H1 (cell line): ENCODE data around the gene ACOT12. TPM values are rescaled to one million over a fixed set of nuclear protein-coding genes. Genes with fewer than 3 reads are reported as not detected.

Experiments
- CTCF ChIA-PET: fragments of 300-600 bp; sonication (Branson Sonifier 250); formaldehyde crosslinking; loops from one replicate; lab custom pipeline; 2021; ENCODE audit not compliant: partially characterized antibody; lab: Charles Lee
- POLR2A ChIA-PET: fragments of 300-600 bp; sonication (Branson Sonifier 250); formaldehyde crosslinking; loops from one replicate; lab custom pipeline; 2021; ENCODE audit warnings: inconsistent platforms; ENCODE audit not compliant: partially characterized antibody; lab: Charles Lee
- DNase-seq, 2 experiments: peaks; one replicate each; pipeline versions ENCODE4 v3.0.0 to v3.0.0-alpha.2; 2010 to 2022; ENCODE audit warnings: low spot score in 2 of 2, low read depth in 1 of 2, mixed read lengths in 1 of 2
- FAIRE-seq: peaks from 2 replicates; lab custom pipeline; 2011; peaks lifted over from hg19 to GRCh38; lab: Jason Lieb, UNC
- H2AFZ ChIP-seq: 2 replicates; pipeline ENCODE4 v1.8.1; 2012; ENCODE audit warnings: low read length, inconsistent platforms
- H2AK5ac ChIP-seq: 2 replicates; pipeline ENCODE4 v1.6.1; 2013; ENCODE audit warnings: low read depth, low read length
- H2BK120ac ChIP-seq: replicated peaks from 2 replicates; pipeline ENCODE3; 2013; ENCODE audit warnings: low read depth, low read length, inconsistent platforms
- H2BK12ac ChIP-seq: 2 replicates; pipeline ENCODE4 v1.6.1; 2013; ENCODE audit warnings: low read depth, low read length
- H2BK15ac ChIP-seq: 2 replicates; pipeline ENCODE4 v1.6.1; 2013; ENCODE audit warnings: low read length
- H2BK20ac ChIP-seq: 2 replicates; pipeline ENCODE4 v1.6.1; 2013; ENCODE audit warnings: low read length
- H2BK5ac ChIP-seq: 2 replicates; pipeline ENCODE4 v1.6.1; 2013; ENCODE audit warnings: low read depth, low read length
- H3K14ac ChIP-seq: 2 replicates; pipeline ENCODE4 v1.6.1; 2013; ENCODE audit warnings: inconsistent platforms; ENCODE audit not compliant: insufficient read length
- H3K18ac ChIP-seq: 2 replicates; pipeline ENCODE4 v1.6.1; 2013; ENCODE audit warnings: low read length; ENCODE audit errors: extremely low read depth
- H3K23ac ChIP-seq: 2 replicates; pipeline ENCODE4 v1.6.1; 2013; ENCODE audit warnings: inconsistent platforms; ENCODE audit not compliant: insufficient read length
- H3K23me2 ChIP-seq: 2 replicates; pipeline ENCODE4 v1.6.1; 2013; ENCODE audit warnings: low read depth, low read length
- H3K27ac ChIP-seq: 2 replicates; pipeline ENCODE4 v1.6.1; 2011; ENCODE audit warnings: low read depth, low read length, inconsistent platforms
- H3K27me3 ChIP-seq, 4 experiments: replicated peaks in 1 of 4; 1 replicate in 1 of 4; 2 replicates in 3 of 4; pipeline versions ENCODE4 v1.6.1 to v1.8.1; 2011 to 2013; ENCODE audit warnings: low read length in 3 of 4, mild to moderate bottlenecking in 3 of 4, inconsistent platforms in 2 of 4, mixed read lengths in 2 of 4, moderate library complexity in 1 of 4; ENCODE audit not compliant: control insufficient read depth in 3 of 4, insufficient read depth in 3 of 4; ENCODE audit errors: extremely low read depth in 1 of 4
- H3K36me3 ChIP-seq, 4 experiments: 2 replicates each; pipeline versions ENCODE4 v1.6.1 to v1.8.1; 2011 to 2013; ENCODE audit warnings: mild to moderate bottlenecking in 4 of 4, low read length in 3 of 4, moderate library complexity in 2 of 4, control low read depth in 1 of 4, inconsistent platforms in 1 of 4; ENCODE audit not compliant: insufficient read depth in 4 of 4, control insufficient read depth in 2 of 4
- H3K4ac ChIP-seq: replicated peaks from 2 replicates; pipeline ENCODE3; 2013; ENCODE audit warnings: low read length, low read depth, mixed read lengths, inconsistent platforms; ENCODE audit not compliant: insufficient read length
- H3K4me1 ChIP-seq, 4 experiments: replicated peaks in 1 of 4; 1 replicate in 1 of 4; 2 replicates in 3 of 4; pipeline versions ENCODE4 v1.6.1 to v1.8.1; 2011 to 2013; ENCODE audit warnings: low read length in 3 of 4, inconsistent platforms in 2 of 4, mixed read lengths in 1 of 4; ENCODE audit not compliant: insufficient read depth in 4 of 4, control insufficient read depth in 3 of 4
- H3K4me2 ChIP-seq, 2 experiments: 2 replicates each; pipeline versions ENCODE4 v1.6.1 to v1.8.1; 2011 to 2013; ENCODE audit warnings: low read depth in 2 of 2, low read length in 2 of 2, control low read depth in 1 of 2, inconsistent platforms in 1 of 2, mild to moderate bottlenecking in 1 of 2; ENCODE audit not compliant: insufficient read depth in 1 of 2
- H3K4me3 ChIP-seq, 4 experiments: fragments of 200-600, 300-600 bp in 1 of 4; sonication (generic), shearing (Covaris generic), sonication (Bioruptor Twin) in 1 of 4; 2 replicates each; pipeline versions ENCODE4 v1.5.1 to v1.8.1; 2011 to 2016; ENCODE audit warnings: low read length in 4 of 4, low read depth in 3 of 4, control low read depth in 2 of 4, inconsistent platforms in 2 of 4, mild to moderate bottlenecking in 2 of 4, mixed read lengths in 1 of 4, moderate library complexity in 1 of 4; ENCODE audit not compliant: insufficient read depth in 2 of 4; ENCODE audit errors: extremely low read depth in 1 of 4
- H3K56ac ChIP-seq: replicated peaks from 2 replicates; pipeline ENCODE3; 2013; ENCODE audit warnings: low read depth, mild to moderate bottlenecking, mixed read lengths, low read length, inconsistent platforms; ENCODE audit not compliant: insufficient read length
- H3K79me1 ChIP-seq: 2 replicates; pipeline ENCODE4 v1.6.1; 2013; ENCODE audit warnings: low read depth, low read length, control low read depth
- H3K79me2 ChIP-seq, 2 experiments: 2 replicates each; pipeline versions ENCODE4 v1.6.1 to v1.8.1; 2012 to 2013; ENCODE audit warnings: low read length in 2 of 2, mild to moderate bottlenecking in 2 of 2, inconsistent platforms in 1 of 2; ENCODE audit not compliant: insufficient read depth in 2 of 2, control insufficient read depth in 1 of 2
- H3K9ac ChIP-seq, 4 experiments: replicated peaks in 1 of 4; 1 replicate in 1 of 4; 2 replicates in 3 of 4; pipeline versions ENCODE4 v1.6.1 to v1.8.1; 2011 to 2013; ENCODE audit warnings: low read depth in 3 of 4, low read length in 3 of 4, control low read depth in 2 of 4, mild to moderate bottlenecking in 2 of 4, moderate library complexity in 2 of 4, inconsistent platforms in 1 of 4; ENCODE audit errors: extremely low read depth in 1 of 4
- H3K9me3 ChIP-seq, 2 experiments: 2 replicates each; pipeline versions ENCODE4 v1.6.1 to v1.8.1; 2012 to 2013; ENCODE audit warnings: mild to moderate bottlenecking in 2 of 2, moderate library complexity in 2 of 2, control low read depth in 1 of 2, inconsistent platforms in 1 of 2, low read depth in 1 of 2, low read length in 1 of 2, mixed read lengths in 1 of 2; ENCODE audit not compliant: insufficient read depth in 2 of 2
- H4K20me1 ChIP-seq, 2 experiments: replicated peaks in 1 of 2; 2 replicates each; pipeline versions ENCODE3 to v1.8.1; 2011 to 2013; ENCODE audit warnings: inconsistent platforms in 2 of 2, low read length in 2 of 2, mild to moderate bottlenecking in 1 of 2; ENCODE audit not compliant: insufficient read depth in 2 of 2, control insufficient read depth in 1 of 2
- H4K5ac ChIP-seq: 2 replicates; pipeline ENCODE4 v1.6.1; 2013; ENCODE audit warnings: low read length, low read depth, mixed read lengths, inconsistent platforms; ENCODE audit not compliant: insufficient read length
- H4K8ac ChIP-seq: 2 replicates; pipeline ENCODE4 v1.8.0; 2013; ENCODE audit warnings: mild to moderate bottlenecking, moderate library complexity, low read length, inconsistent platforms; ENCODE audit not compliant: insufficient read depth; ENCODE audit errors: extremely low read depth
- H4K91ac ChIP-seq: replicated peaks from 2 replicates; pipeline ENCODE3; 2013; ENCODE audit warnings: low read length, mixed read lengths, inconsistent platforms; ENCODE audit not compliant: insufficient read length
- CEBPB ChIP-seq: IDR thresholded peaks from 2 replicates; pipeline ENCODE4 v1.6.1; 2012; ENCODE audit warnings: low read depth, low read length
- CHD2 ChIP-seq: IDR thresholded peaks from 2 replicates; pipeline ENCODE4 v1.6.1; 2012; ENCODE audit warnings: low read length, improper control_type of control experiment
- JUN ChIP-seq: IDR thresholded peaks from 2 replicates; pipeline ENCODE4 v1.6.1; 2011; ENCODE audit warnings: low read depth, mild to moderate bottlenecking, improper control_type of control experiment, low read length
- KDM5A ChIP-seq: fragments of 200-600 bp; IDR thresholded peaks from 2 replicates; pipeline ENCODE4 v1.7.1; 2012; ENCODE audit warnings: mild to moderate bottlenecking, low read length, inconsistent platforms, mixed read lengths
- PHF8 ChIP-seq: fragments of 200-600 bp; sonication (generic); conservative IDR thresholded peaks from 2 replicates; pipeline ENCODE4 v1.7.1; 2012; ENCODE audit warnings: low read depth, mild to moderate bottlenecking, inconsistent platforms, low read length, moderate library complexity
- TCF12 ChIP-seq: IDR thresholded peaks from 2 replicates; pipeline ENCODE4 v1.6.1; 2011; ENCODE audit warnings: low read depth, mild to moderate bottlenecking, low read length
- WGBS, 2 experiments: shearing (Covaris generic) in 1 of 2; methylation state at CpG; one replicate each; pipeline versions ENCODE4 v1.1.6 to v1.1.7; 2013 to 2015; ENCODE audit warnings: low lambda C conversion rate in 2 of 2, mixed read lengths in 2 of 2, inconsistent platforms in 1 of 2, low coverage in 1 of 2, missing lambda C conversion rate in 1 of 2; ENCODE audit not compliant: insufficient replicate concordance in 2 of 2, insufficient coverage in 1 of 2, insufficient read length in 1 of 2; ENCODE audit errors: extremely low coverage in 1 of 2, missing lambda C conversion rate in 1 of 2; 5-methylcytosine and 5-hydroxymethylcytosine counted together
- polyA plus RNA-seq, 7 experiments: library from polyadenylated mRNA; depleted of rRNA in 3 of 7; stranded (reverse) in 5 of 7; unstranded in 2 of 7; fragments of >200 nt in 5 of 7; fragments of 200-250 nt in 2 of 7; gene quantifications; 1 replicate in 5 of 7; 2 replicates in 1 of 7; 4 replicates in 1 of 7; pipeline versions ENCODE4 v1.2.1 to v1.2.3, GENCODE V29; 2011 to 2013; ENCODE audit warnings: missing spikeins in 2 of 7, mixed read lengths in 2 of 7
- total RNA-seq: library from RNA; stranded (reverse); fragmentation: NEBNext Ultra II Directional; extraction: Animal tissue kit (Norgen Biotek cat#: 25700); gene quantifications from 2 replicates; pipeline ENCODE4 v1.2.1, GENCODE V29; 2021
- TF ChIP-seq, protein P1 (sequence below): IDR thresholded peaks from 2 replicates; pipeline ENCODE4 v1.6.1; 2011; ENCODE audit warnings: low read depth, mild to moderate bottlenecking, low read length; ENCODE audit not compliant: insufficient read depth
- TF ChIP-seq, protein P2 (sequence below): IDR thresholded peaks from 2 replicates; pipeline ENCODE4 v1.6.1; 2012; ENCODE audit warnings: inconsistent platforms

ACOT12 gene
- total and polyA plus RNA-seq, 2 of the 8 experiments (the other 6 are each of a cell fraction or from before 2014, with no cell fraction given) = 0.29 TPM; not detected in 1

DNA sequence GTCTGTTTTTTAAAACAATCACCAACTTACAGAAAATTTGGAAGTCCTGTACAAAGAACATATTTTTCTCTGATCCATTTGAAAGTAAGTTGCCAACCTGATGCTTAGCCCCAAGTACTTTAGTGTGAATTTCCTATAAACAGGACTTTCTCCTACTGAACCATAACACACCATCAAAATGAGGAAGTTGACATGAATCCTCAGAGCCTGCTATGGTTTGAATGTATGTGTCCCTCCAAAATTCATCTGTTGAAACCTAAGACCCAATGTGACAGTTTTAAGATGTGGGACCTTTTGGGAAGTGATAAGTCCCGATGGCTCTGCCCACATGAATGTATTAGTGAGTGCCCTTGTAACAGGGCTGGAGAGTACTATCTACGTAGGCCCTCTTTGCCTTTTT lies 6.4 kb upstream of the ACOT12 start:
- 69% methylated on average over 2 of the region's 2 CpGs; no CpG with 5 or more reads in 1 of the 2 experiments for WGBS, 2 experiments
- no peak overlapping the region for H3K23ac ChIP-seq
- no peak overlapping the region for H2AFZ ChIP-seq
- H2BK120ac ChIP-seq = no peak overlapping the region
- H3K4ac ChIP-seq = no peak overlapping the region
- DNase-seq (no peak), FAIRE-seq (no peak)
- no peak overlapping the region for H3K14ac ChIP-seq
- H2BK12ac ChIP-seq = no peak overlapping the region
- H3K27ac ChIP-seq = no peak overlapping the region
- H4K5ac ChIP-seq = no peak overlapping the region
- no peak overlapping the region for H2BK5ac ChIP-seq
- no peak overlapping the region for H3K4me2 ChIP-seq
- CTCF ChIA-PET = no interaction called here
- no peaks in the 10 kb centered on the region for H3K79me2 ChIP-seq
- no peak overlapping the region for H4K91ac ChIP-seq
- no peak overlapping the region for H2AK5ac ChIP-seq
- no peak overlapping the region for H3K4me3 ChIP-seq
- H2BK15ac ChIP-seq = no peak overlapping the region
- no peaks in the 10 kb centered on the region for H3K4me1 ChIP-seq
- no peak overlapping the region for H3K56ac ChIP-seq
- TF ChIP-seq, protein P1, sequence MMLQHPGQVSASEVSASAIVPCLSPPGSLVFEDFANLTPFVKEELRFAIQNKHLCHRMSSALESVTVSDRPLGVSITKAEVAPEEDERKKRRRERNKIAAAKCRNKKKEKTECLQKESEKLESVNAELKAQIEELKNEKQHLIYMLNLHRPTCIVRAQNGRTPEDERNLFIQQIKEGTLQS = no peak
- TF ChIP-seq CEBPB (no peak), KDM5A (no peak), CHD2 (no peak), TCF12 (no peak), JUN (no peak), PHF8 (no peak)
- TF ChIP-seq, protein P2, sequence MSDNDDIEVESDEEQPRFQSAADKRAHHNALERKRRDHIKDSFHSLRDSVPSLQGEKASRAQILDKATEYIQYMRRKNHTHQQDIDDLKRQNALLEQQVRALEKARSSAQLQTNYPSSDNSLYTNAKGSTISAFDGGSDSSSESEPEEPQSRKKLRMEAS = no peak
- TF ChIP-seq, all 59 proteins: peak for 0
- H3K27me3 ChIP-seq = peaks cover 0 to 1% (median 0%) of the 10 kb centered on the region in 4 experiments; a peak in 1 of 7 replicates
- H4K8ac ChIP-seq = no peak overlapping the region
- no peaks in the 10 kb centered on the region for H3K23me2 ChIP-seq
- no peak overlapping the region for H2BK20ac ChIP-seq
- H3K9me3 ChIP-seq = no peaks in the 10 kb centered on the region
- POLR2A ChIA-PET = no interaction called here
- H3K36me3 ChIP-seq = no peaks in the 10 kb centered on the region
- no peak overlapping the region for H3K9ac ChIP-seq
- H3K18ac ChIP-seq = no peak overlapping the region
- no peaks in the 10 kb centered on the region for H4K20me1 ChIP-seq
- H3K79me1 ChIP-seq = no peaks in the 10 kb centered on the region
